H1 (cell line): ENCODE measurements around the gene HM13. TPM values are rescaled to one million over a fixed set of nuclear protein-coding genes. Genes with fewer than 3 reads are reported as not detected.

Experiments
- CHD2 ChIP-seq: IDR thresholded peaks from 2 replicates; pipeline ENCODE4 v1.6.1; 2012; ENCODE audit warnings: low read length, improper control_type of control experiment
- EP300 ChIP-seq, 2 experiments: IDR thresholded peaks; 1 replicate in 1 of 2; 2 replicates in 1 of 2; pipeline ENCODE4 v1.6.1; 2011 to 2012; ENCODE audit warnings: low read depth in 2 of 2, low read length in 2 of 2, mild to moderate bottlenecking in 2 of 2, borderline replicate concordance in 1 of 2, inconsistent platforms in 1 of 2, moderate library complexity in 1 of 2
- NRF1 ChIP-seq: IDR thresholded peaks from 2 replicates; pipeline ENCODE4 v1.6.1; 2011; ENCODE audit warnings: mild to moderate bottlenecking, low read depth, low read length, improper control_type of control experiment
- PHF8 ChIP-seq: fragments of 200-600 bp; sonication (generic); conservative IDR thresholded peaks from 2 replicates; pipeline ENCODE4 v1.7.1; 2012; ENCODE audit warnings: low read depth, mild to moderate bottlenecking, inconsistent platforms, low read length, moderate library complexity
- POLR2AphosphoS5 ChIP-seq: IDR thresholded peaks from 2 replicates; pipeline ENCODE4 v1.6.1; 2011; ENCODE audit warnings: low read depth, low read length
- SAP30 ChIP-seq: fragments of 300-600 bp; sonication (generic); IDR thresholded peaks from 2 replicates; pipeline ENCODE4 v1.7.1; 2012; ENCODE audit warnings: low read length, moderate library complexity, mild to moderate bottlenecking, inconsistent platforms; ENCODE audit not compliant: insufficient read depth, insufficient replicate concordance
- TAF1 ChIP-seq: IDR thresholded peaks from 2 replicates; pipeline ENCODE4 v1.6.1; 2011; ENCODE audit warnings: mild to moderate bottlenecking, low read depth, low read length
- TBP ChIP-seq: IDR thresholded peaks from 2 replicates; pipeline ENCODE4 v1.6.1; 2011; ENCODE audit warnings: low read depth, low read length, improper control_type of control experiment
- TCF12 ChIP-seq: IDR thresholded peaks from 2 replicates; pipeline ENCODE4 v1.6.1; 2011; ENCODE audit warnings: low read depth, mild to moderate bottlenecking, low read length
- polyA plus RNA-seq, 7 experiments: library from polyadenylated mRNA; depleted of rRNA in 3 of 7; stranded (reverse) in 5 of 7; unstranded in 2 of 7; fragments of >200 nt in 5 of 7; fragments of 200-250 nt in 2 of 7; gene quantifications; 1 replicate in 5 of 7; 2 replicates in 1 of 7; 4 replicates in 1 of 7; pipeline versions ENCODE4 v1.2.1 to v1.2.3, GENCODE V29; 2011 to 2013; ENCODE audit warnings: missing spikeins in 2 of 7, mixed read lengths in 2 of 7
- total RNA-seq: library from RNA; stranded (reverse); fragmentation: NEBNext Ultra II Directional; extraction: Animal tissue kit (Norgen Biotek cat#: 25700); gene quantifications from 2 replicates; pipeline ENCODE4 v1.2.1, GENCODE V29; 2021
- TF ChIP-seq, protein P1 (sequence below): fragments of 300-600 bp; sonication (generic); IDR thresholded peaks from 2 replicates; pipeline ENCODE4 v1.7.1; 2012; ENCODE audit warnings: low read length, moderate library complexity, mild to moderate bottlenecking, inconsistent platforms; ENCODE audit not compliant: insufficient replicate concordance

The HM13 gene
- total and polyA plus RNA-seq, 2 of the 8 experiments (the other 6 are each of a cell fraction or from before 2014, with no cell fraction given), result 118 to 183 TPM

DNA sequence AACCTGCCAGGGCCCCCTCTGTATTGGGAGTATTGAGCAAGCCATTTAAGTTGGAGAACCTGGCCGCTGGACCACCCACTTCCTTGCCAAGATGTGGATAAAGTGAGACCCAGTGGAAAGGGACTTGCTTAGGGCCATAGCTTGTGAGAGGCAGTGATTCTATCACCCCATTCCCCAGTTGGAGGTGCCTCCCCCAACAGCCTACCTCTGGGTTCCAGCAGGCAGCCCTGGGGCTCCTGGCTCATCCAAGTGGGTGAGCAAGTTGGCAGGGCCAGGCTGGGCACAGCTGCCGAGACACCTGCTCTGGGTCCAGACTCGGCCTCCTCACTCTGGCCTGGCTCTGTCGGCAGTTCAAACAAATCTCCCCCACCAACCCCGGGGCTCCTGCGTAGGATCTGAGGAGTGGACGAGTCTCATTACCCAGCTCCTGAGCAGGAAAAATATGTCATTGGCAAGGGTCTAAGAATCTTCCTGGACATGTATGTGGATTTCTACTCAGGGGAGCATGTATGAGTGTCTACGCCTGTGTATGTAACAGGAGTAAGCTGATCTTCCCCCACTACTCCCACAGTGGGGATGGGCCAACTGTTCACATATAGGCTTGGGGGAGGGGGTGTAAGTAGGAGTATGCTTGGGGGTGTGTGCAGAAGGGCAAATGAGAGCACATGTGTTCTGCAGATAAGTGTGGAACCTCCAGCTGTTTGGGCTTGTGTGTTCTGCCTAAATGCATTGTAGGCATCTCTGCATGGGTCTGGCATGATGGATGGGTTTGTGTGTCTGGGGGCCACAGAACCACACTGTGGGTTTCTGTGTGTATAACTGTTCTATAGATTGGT lies 92.8 kb downstream of the HM13 start (continued):
- TF ChIP-seq POLR2AphosphoS5 (peak; percentile 82), TAF1 (0 out of 2 replicates have a peak, but pooled peaks have one; percentile 23), EP300 (IDR thresholded peaks at IDR 0.05; ENCODE audit: borderline replicate concordance in 1 of 2, low read depth in 2 of 2, low read length in 2 of 2) (no peak), TCF12 (no peak), NRF1 (peak; percentile 10; the same call in 1 of the 2 replicates), SAP30 (peak; percentile 12), CHD2 (peak; percentile 42; the same call in 1 of the 2 replicates), PHF8 (no peak), TBP (no peak)
- TF ChIP-seq, protein P1, sequence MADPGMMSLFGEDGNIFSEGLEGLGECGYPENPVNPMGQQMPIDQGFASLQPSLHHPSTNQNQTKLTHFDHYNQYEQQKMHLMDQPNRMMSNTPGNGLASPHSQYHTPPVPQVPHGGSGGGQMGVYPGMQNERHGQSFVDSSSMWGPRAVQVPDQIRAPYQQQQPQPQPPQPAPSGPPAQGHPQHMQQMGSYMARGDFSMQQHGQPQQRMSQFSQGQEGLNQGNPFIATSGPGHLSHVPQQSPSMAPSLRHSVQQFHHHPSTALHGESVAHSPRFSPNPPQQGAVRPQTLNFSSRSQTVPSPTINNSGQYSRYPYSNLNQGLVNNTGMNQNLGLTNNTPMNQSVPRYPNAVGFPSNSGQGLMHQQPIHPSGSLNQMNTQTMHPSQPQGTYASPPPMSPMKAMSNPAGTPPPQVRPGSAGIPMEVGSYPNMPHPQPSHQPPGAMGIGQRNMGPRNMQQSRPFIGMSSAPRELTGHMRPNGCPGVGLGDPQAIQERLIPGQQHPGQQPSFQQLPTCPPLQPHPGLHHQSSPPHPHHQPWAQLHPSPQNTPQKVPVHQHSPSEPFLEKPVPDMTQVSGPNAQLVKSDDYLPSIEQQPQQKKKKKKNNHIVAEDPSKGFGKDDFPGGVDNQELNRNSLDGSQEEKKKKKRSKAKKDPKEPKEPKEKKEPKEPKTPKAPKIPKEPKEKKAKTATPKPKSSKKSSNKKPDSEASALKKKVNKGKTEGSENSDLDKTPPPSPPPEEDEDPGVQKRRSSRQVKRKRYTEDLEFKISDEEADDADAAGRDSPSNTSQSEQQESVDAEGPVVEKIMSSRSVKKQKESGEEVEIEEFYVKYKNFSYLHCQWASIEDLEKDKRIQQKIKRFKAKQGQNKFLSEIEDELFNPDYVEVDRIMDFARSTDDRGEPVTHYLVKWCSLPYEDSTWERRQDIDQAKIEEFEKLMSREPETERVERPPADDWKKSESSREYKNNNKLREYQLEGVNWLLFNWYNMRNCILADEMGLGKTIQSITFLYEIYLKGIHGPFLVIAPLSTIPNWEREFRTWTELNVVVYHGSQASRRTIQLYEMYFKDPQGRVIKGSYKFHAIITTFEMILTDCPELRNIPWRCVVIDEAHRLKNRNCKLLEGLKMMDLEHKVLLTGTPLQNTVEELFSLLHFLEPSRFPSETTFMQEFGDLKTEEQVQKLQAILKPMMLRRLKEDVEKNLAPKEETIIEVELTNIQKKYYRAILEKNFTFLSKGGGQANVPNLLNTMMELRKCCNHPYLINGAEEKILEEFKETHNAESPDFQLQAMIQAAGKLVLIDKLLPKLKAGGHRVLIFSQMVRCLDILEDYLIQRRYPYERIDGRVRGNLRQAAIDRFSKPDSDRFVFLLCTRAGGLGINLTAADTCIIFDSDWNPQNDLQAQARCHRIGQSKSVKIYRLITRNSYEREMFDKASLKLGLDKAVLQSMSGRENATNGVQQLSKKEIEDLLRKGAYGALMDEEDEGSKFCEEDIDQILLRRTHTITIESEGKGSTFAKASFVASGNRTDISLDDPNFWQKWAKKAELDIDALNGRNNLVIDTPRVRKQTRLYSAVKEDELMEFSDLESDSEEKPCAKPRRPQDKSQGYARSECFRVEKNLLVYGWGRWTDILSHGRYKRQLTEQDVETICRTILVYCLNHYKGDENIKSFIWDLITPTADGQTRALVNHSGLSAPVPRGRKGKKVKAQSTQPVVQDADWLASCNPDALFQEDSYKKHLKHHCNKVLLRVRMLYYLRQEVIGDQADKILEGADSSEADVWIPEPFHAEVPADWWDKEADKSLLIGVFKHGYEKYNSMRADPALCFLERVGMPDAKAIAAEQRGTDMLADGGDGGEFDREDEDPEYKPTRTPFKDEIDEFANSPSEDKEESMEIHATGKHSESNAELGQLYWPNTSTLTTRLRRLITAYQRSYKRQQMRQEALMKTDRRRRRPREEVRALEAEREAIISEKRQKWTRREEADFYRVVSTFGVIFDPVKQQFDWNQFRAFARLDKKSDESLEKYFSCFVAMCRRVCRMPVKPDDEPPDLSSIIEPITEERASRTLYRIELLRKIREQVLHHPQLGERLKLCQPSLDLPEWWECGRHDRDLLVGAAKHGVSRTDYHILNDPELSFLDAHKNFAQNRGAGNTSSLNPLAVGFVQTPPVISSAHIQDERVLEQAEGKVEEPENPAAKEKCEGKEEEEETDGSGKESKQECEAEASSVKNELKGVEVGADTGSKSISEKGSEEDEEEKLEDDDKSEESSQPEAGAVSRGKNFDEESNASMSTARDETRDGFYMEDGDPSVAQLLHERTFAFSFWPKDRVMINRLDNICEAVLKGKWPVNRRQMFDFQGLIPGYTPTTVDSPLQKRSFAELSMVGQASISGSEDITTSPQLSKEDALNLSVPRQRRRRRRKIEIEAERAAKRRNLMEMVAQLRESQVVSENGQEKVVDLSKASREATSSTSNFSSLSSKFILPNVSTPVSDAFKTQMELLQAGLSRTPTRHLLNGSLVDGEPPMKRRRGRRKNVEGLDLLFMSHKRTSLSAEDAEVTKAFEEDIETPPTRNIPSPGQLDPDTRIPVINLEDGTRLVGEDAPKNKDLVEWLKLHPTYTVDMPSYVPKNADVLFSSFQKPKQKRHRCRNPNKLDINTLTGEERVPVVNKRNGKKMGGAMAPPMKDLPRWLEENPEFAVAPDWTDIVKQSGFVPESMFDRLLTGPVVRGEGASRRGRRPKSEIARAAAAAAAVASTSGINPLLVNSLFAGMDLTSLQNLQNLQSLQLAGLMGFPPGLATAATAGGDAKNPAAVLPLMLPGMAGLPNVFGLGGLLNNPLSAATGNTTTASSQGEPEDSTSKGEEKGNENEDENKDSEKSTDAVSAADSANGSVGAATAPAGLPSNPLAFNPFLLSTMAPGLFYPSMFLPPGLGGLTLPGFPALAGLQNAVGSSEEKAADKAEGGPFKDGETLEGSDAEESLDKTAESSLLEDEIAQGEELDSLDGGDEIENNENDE, result peak; percentile 38
